Stimulated activated CD8-positive, alpha-beta memory T cell treated with anti-CD3 and anti-CD28 coated beads, Interleukin-4, amount 100 ng/mL, for 24 hours (primary cell): Measurements from ENCODE around the gene GTF3C1.

Source experiments
- DNase-seq: peaks from one replicate; pipeline ENCODE4 v3.0.0-alpha.2; 2020; ENCODE audit warnings: low read depth

The GTF3C1 gene

DNA sequence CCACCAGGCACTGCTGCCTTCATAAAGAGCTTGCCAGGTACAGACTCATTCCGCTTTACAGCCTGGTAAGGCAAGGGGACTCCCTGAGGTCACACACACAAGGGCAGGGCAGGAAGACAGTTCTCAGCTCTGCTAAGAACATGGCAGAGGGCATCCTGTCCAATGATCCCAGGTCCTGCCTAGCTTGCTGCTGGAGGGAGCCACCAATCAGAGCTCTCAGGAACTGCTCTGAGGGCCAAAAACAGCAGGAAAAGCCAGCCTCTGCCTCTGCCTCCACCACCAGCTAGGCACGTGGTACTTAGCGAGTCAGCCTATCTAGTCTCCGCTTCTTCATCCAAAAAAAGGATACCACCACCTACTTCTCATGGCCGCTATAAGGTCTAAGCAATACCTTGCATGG, 66.1 kb downstream of the GTF3C1 start:
- no peak for DNase-seq

DNA sequence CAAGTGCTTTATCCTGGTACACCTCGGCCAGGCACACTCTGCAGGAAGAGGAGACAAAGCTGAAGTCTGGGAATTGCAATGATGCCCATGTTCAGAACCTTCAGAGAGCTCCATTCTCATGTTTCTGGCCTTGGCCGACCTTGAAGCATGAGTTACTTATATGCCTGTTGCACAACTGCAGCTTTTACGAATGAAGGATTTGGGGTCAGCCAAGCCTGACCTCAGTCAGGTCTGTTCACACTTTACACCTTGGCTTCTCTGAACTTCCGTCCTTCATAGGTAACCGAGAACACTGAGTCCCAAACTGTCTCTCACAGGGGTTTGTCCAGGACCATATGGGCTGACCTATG, 66.7 kb downstream of the GTF3C1 start:
- DNase-seq = no peak

DNA sequence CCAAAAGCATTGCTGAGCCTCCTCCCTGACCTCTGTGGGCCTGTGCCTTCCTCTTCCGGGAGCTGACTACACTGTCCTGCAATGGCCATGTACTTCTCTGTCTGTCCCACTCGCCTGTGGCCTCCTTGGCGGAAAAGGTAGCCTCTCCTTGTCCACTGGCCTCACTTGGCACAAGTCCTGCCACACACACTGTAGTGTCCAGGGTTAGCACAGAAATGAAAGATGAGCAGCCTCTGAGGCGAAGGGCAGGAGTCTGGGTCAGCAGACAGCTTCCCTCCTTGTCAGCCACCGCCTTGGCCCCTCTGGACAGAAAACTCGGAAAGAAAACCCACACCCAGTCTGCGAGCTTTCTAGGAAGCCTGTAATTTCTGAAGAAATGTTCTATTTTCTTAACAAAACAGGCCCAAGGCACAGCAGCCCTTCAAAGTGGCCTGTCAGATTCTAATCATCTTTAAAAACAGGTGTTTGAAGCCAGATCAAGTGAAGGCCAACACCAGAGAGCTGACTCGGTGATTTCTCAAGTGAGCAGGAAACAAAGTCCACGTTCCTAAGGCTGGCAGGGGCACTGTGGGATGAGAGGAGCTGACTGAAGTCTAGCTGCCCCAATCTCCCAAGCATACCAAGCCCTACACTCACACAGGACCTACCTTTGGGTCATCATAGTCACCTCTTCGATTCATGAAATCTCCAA, 67.2 kb downstream of the GTF3C1 start:
- no peak for DNase-seq

DNA sequence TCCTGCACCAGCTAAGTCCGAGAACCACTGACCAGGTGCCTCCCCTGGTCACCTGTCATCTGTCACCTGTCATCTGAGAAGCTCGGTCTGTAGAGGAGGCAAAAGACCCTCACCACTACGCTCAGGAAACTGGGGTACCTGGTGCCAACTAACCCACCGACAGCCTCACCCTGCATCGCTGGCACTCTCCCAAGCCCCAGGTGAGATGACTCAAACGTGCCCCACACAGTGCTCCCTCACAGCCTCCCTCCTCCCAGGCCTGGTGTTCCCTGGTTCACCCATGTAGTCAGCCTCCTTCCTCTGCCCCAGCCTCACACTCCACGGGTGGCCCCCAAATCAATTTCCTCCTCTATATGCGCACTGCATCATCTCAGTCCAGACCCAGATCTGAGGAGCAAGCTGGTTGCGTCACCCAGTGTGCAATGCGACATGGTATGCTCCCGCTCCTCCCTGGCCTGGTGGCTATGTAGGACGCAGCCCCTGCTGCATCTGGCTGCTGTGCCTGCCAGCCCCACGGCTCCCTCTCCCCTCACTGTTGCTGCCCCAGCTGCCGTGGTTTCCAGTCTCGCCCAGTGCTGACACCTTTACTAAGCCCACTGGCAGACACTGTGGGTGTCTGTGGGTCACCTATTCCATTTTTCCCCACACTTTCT, 68.3 kb downstream of the GTF3C1 start:
- no peak for DNase-seq

DNA sequence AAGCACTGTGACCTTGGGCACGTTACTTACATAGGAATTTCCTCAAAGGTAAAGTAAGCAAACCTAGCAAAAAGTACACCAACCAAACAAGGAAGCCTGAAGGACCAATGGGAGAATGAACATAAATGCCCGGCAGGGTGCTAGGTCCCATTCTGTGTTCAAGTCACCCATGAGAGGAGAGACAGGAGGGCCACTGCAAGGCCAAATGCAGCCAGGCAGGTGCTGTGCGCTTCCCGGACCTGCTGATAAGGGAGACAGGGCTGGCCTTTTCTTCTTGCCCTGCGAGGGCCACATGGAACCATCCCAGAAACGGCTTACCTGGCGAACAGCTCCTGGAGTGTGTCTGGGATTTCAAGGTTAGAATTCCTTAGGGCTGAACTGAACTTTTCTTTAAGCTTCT, 69.0 kb downstream of the GTF3C1 start:
- DNase-seq = no peak

DNA sequence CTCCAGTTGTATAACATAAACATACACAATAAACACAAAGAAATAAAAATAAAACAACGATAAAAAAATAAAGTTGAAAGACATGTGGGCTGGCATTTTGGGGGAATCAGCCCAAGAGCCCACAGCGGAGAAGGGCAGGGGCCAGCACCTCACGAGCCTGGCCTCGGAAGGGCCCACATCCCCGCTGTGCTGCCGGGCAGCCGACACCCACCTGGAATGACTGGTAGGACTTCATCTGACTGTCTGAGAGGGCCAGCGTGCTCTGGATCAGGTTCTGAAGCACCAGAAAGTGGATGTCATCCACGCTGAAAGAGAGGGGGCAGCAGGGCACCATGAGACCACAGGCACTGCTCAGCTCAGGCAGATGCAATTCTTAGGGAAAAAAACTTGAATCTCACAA, 73.5 kb downstream of the GTF3C1 start:
- no peak for DNase-seq

DNA sequence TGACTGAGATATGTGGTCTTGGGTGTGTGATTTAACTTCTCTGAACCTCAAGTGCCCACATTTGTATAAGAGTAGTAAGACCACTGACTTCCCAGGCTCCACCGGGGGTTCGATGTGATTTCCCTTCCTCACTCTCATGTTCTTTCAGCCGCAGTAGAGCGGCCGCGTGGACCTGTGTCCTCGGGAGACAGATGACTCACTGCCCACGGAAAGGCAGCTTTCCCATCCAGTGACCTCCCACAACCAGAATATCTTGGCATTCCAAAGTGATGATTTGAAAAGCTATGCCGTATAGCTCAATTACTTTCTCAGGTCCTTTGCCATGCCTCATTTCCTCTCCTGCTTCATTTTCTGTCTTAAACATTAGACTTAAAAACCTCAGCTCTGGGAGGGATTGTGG, 74.2 kb downstream of the GTF3C1 start:
- no peak for DNase-seq

DNA sequence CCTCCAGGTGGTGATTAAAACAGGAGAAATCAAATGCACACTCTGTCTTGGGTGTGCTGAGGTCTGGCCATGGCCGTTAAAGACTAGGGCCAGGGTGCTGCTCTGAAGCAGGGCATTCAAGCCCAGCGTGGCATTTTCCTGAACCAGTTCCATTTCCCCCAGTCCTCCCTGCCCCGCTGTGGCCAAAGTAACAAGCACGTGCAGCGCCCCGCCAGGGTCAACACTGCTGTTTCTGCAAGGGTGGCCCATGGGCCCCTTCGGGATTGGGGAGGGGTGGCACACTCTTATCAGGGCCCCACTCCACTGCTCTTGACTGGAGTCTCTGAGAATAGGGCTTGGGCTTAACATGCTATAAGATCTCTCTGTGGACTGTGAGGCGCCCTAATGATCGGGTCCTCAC, 74.8 kb downstream of the GTF3C1 start:
- DNase-seq = no peak

DNA sequence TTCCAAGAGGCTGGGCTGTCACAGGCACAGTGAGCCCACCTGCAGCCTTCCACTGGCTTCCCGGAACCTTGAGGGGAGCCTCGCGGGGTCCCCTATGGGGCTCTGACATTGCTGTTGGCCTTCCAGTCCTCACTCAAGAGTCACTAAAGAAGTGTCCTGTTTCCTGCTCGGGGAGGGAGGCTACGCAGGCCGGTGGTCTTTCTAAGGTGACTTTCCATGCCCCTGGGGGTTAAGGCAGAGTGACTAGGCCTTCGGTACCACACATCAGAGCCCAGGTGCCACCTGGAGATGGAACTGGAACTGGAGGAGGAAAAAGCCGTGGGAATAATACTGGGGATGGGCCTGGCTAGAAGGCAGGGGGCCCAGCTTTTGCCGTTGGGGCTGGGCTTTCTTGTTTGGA, 75.7 kb downstream of the GTF3C1 start:
- DNase-seq = no peak

DNA sequence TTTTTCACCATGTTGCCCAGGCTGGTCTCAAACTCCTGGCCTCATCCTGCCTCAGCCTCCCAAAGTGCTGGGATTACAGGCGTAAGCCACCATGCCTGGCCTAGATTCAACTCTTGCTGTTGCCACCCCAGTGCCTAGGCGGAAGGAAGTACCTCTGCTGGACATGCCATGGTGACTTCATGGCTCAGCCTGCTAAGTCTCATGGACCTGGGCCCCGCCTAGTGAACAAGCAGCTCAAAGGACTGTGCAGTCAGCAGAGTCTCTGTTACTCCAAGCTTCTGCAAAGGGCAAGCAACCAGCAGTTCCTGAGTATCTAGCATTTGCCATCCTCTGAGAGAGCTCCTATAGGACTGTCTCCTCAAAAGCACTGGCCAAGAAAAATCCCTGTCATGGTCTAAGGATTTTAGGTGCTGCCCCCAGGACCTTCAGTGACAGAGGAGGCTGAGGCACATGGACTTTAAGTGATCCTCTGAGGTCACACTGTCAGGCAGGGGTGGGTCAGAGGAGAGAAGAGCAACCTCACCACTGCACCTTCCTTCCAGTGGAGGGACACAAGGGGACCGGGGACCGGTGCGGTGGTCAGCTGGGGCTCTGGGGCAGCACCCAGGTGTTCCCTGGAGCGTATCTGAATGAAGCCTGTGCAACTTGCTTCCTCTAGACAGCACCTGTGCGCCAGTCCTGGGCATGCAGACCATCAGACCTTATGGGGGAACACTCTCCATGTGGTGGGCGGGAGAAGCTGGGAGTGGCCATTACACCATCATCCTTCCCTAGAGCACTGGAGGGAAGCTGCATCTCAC, 76.4 kb downstream of the GTF3C1 start:
- no peak for DNase-seq

DNA sequence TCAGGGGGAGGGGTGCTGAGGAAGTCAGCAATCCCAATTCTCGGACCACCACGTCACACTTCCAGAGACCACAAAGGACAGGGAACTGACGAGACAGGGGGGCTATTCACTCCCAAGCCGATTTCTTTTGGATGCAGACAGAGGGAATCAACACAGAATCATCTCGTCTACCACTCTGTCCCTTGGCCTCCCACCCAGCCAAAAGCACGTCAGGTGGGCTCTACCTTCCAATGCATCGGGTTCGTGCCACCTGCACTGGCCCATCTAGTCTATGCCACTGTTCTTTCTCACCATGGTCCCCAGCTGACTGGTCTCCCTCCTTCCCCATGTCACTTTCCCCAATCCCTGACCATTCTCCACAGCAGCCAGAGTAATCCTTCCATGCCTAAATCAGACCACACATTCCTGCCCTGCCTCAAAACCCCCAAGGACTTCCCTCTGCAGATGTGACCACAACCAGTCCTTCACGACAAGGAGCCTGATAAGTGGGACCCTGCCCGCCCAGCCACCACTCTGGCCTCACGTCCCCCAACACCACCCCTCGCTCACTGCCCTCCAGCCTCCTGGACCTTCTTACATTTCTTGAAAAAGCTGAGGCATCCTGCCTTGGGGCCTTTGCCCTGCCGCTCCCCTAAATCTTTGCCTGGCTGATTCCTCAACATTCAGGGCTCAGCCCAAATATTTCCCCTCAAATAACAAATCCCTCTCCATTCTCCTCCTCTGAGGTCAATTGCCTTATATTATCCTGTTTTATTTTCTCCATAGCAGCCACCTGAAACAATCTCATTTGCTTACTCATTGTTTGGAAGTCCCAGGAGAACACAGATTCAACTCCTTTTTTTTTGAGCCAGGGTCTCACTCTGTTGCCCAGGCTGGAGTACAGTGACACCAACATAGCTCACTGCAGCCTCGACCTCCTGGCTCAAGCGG, 77.4 kb downstream of the GTF3C1 start:
- DNase-seq = no peak

DNA sequence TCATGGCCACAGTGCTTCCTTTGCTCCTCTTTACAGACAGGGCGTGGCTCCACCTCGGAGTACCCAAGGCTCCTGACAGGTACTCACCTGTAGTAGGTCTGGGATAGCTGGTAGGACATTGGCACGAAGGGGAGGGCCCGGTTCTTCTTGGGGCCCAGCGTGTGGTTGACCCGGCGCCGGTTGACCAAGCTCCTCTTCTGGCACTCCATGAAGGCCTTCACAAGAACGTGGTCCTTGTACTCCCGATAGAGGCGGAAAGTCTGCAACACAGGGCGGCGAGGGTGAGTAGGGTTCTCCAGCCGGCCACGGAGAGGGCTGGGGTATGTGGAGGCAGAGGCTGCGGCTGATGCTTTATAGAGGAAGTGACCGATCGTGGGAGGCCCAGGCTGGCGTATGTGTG, 78.1 kb downstream of the GTF3C1 start:
- DNase-seq = no peak

DNA sequence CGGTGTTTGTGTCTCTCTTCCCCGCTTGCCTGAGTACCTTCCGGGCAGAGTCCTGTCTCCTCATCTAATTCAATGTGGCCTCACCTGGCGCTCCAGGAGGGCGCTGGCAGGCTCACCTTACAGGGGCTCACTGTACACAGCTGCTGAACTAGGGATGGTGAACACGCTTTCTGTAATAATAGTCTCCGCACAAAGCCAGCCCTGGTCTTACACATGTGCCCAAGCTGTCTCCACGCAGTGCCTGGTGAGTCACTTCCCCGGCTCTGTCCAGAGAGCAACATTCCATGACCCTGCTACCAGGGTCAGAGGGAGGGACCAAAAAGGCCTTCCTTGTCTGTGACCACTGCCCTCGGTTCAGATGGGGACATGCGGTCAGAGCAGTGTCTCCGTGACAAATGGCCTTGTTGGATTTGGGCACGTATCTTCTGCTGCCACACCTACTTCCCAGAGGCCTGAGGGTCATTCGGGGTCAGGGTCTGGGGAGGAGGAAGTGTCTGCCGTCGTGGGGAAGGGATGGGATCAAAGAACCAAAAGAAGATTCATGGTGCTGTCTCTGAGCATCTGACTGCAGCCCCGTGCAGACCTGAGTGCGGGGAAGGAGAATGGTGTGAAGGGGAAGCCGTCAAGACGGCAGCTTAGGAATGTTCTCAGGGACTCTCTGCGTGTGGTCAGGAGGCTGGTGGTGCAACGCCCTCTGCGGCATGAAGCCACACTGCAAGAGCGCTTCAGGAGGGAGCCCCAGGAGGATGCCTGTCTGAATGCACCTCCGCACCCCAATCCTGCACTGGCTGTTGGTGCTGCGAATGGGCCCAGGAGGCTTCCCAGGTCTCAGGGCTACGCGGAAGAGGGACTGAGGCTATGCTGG, 78.9 kb downstream of the GTF3C1 start:
- DNase-seq = no peak

DNA sequence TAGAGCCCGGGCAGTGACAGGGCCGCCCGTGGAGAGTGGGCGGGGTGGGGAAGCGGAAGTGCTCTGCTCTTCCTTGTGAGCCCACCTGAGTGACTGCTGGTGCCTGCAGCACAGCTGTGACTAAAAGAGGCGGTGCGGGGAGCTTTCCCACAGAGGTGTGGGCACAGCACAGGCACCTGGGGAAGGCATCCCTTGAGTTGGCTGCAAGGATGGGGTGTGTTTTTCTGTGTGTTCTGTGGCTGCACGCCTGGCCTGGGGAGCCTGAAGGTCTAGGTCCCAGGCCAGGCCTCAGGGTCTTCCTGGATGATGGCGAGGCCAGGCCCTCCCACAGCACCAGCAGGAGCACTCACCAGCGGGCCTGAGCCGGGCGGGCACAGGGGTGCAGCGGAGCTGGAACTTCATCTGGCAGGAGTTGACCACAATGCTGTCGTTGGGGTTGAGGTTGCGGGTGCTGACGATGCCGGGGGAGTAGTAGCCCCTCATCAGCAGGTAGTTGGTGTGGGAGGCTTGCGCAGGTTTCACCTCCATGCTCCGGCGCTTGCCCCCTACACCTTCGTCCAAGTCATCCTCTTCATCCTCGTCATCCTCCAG, 80.7 kb downstream of the GTF3C1 start:
- DNase-seq = no peak

DNA sequence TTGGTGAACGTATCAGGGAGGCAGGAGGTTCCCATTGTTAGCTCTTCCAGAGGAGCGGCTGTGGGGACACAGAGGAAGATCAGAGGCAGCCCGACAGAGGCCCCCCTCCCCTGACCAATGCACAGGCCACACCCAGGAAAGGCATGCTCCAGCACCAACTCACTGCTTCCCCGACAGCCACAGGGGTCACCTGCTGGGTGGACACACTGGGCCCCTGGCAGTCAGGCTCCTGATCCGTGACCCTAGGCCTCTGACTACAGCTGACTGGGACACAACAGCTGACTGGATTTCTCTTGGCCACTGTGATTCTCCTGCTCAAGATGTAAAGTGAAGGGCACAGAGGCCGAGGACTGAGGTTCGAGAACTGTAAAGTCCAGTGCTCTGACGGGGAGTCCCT, 84.2 kb downstream of the GTF3C1 start:
- DNase-seq = no peak

DNA sequence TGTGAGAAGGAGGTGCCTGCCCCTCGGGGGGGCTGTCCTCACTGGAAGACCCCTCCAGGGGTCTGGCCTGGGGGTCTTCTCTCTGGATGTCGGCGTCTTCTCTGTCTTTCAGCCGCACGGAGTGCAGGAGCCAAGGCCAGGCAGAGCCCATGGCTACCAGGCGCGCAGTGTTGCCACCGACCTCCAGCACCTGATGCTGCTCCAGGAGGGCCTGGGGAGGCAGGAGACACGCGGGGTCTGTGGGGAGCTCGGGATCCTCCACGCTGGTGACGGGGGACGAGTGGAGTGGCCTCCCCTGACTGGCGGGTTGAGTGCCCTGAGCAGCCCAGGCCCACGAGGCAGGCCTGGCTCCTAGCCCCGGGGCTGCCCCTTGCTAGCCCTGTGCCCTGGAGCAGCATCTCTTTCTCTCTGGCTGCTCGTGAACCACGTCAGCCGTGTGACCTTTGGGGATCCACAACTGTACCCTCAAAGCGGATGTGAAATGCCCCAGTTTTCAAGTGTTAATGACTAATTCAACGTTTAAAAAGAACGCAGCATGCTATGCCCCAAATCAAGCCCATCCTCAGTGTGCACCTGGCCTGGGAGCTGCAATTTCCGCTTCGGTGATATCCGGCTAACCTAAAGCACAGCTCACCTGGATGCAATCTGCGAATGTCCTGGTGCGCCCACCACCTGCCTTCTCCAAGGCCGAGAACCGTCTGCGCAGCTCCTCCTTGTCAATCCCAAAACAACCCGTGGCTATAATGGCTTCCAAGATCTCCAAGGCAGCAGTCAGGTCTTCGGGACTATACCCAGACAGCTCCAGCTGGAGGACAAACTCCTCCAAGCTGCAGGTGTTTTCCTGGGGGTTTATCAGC, 84.9 kb downstream of the GTF3C1 start:
- DNase-seq = no peak

DNA sequence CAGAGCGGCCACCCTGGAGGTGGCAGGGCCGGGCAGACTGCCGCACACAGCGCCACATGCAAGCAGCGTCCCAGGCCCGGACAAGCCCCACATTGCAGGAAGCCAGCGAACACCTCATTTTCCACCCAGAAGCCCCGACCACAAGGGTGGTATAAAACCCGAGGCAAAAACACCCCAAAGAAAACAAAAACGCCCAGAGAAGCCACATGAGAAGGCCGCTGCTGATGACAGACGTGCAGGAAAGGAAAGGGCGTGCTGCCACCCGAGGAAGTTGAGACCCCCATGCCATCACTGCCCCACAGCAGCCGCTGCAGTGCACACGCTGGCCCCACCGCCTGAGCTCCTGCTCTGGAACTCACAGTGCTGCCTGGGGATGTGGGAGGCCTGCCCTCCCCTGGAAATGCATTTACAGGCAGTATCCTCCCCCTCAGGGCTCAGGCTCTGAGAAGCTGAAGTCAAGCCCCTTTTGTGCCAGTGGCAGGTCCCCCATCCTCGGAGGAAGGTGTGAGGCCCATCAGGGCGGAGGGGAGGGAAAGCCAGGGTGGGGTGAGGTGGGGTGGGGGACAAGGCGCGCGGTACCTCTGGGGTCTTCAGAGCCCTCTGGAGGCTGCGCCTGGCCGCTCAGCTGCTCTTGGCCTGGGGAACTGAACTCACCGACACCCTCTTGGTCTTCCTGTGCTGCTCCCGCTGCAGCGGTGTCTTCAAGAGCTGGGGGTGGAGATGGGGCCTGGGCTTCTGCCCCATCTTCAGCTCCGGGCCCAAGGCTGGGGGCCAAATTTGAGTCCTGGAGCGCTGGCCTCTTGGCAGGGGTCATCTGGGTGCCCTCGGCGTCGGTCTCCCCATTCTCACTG, 85.7 kb downstream of the GTF3C1 start:
- peak; percentile 43 for DNase-seq

DNA sequence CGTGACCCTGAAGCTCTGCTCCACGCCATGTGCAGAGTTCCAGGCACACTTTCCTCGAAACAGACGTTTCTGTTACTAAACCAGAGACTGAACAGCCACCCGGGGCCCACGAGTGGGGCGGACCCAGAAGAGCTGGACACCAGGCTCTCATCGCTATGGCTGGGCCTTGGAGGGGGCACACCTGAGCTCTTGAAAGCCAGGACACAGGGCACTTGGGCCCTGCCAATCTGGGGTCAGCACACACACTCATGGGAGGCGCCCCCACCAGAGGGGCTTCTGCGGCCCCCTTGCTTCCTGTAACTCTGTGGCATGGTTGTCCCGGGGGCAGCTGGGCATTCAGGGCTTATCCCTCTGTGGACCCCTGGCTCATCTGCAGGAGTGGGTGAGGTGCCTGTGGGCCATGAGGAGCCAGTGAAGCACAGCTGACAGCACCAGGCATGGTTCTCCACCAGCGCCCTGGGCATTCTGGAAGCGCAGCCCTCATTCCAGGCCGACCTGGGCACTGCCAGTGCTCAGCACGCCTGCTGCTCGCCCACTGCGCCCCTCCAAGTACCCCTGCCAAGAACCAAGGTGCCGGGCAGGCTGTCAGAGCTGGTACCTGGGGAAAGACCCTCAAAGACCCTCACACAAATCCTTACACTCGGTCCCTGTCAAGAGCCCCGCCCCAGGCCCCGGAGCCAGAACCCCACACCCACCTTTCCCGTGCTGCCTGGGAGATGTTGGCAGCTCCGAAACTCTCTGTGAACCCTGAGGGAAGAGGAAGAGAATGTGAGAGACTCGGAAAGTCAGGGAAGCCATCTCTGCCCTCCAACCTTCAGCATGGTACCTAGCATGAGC, 86.6 kb downstream of the GTF3C1 start:
- no peak for DNase-seq
